GM06990 (cell line): ENCODE data around the gene MTX1.
A peak's percentile ranks its signal among the peaks of the same experiment; 100 is the strongest.
"Not testable (repeated sequence)": the region's sequence is repeated elsewhere in the genome, so short reads cannot be mapped to it uniquely, and the experiment has no call there.

Source experiments
- DNase-seq: peaks from one replicate; pipeline ENCODE4 v3.0.0-alpha.2; 2011; ENCODE audit not compliant: insufficient read length; ENCODE audit errors: extremely low read depth
- H3K27me3 ChIP-seq: replicated peaks from 2 replicates; pipeline ENCODE4 v1.6.0; 2011; ENCODE audit warnings: low read length; ENCODE audit not compliant: control insufficient read depth, insufficient read depth
- H3K36me3 ChIP-seq: 2 replicates; pipeline ENCODE4 v1.5.1; 2011; ENCODE audit warnings: low read length; ENCODE audit not compliant: control insufficient read depth, insufficient read depth
- H3K4me3 ChIP-seq: replicated peaks from 2 replicates; pipeline ENCODE4 v1.5.1; 2011; ENCODE audit warnings: low read depth, mild to moderate bottlenecking, control low read depth, low read length
- TF ChIP-seq, protein P1 (sequence below): IDR thresholded peaks from 2 replicates; pipeline ENCODE4 v1.5.1; 2011; ENCODE audit warnings: low read length, control low read depth, mild to moderate bottlenecking, inconsistent platforms; ENCODE audit not compliant: insufficient read depth, poor library complexity, severe bottlenecking

Gene MTX1

DNA sequence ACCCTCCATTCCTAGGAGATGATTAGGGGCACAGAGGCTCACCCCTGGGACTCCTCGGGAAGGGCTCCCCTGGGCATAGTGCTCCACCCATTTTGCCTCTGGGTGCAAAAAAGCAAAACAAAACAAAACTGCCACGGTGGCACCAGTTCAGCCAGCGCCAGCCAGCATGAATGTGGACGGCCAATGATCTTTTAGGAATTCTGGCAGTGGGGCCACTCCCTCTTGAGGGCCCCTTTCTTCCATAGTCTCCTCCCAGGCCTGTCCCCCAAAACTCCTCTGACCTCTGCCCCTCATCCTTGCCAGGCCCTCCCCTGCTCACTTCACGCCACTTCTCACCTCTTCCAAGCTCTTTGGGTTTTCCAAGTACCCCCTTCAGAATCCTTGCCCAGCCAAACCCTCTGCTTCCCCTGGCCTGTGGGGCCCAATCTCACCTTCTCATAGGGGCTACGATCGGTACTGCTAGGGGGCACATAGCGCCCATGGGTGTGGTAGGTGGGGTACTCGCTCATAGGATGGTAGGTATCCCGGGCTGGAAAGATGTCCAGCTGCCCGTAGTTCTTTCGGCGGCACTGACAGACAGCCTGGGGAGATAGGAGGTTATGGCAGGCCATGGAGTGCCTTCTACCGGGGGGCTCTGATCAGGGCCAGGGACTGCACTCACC, 21.6 kb upstream of the MTX1 start:
- no peak for DNase-seq
- Histone ChIP-seq H3K36me3 (no peaks in the 10 kb centered on the region), H3K4me3 (no peak overlapping the region), H3K27me3 (no peaks in the 10 kb centered on the region)
- TF ChIP-seq, protein P1, sequence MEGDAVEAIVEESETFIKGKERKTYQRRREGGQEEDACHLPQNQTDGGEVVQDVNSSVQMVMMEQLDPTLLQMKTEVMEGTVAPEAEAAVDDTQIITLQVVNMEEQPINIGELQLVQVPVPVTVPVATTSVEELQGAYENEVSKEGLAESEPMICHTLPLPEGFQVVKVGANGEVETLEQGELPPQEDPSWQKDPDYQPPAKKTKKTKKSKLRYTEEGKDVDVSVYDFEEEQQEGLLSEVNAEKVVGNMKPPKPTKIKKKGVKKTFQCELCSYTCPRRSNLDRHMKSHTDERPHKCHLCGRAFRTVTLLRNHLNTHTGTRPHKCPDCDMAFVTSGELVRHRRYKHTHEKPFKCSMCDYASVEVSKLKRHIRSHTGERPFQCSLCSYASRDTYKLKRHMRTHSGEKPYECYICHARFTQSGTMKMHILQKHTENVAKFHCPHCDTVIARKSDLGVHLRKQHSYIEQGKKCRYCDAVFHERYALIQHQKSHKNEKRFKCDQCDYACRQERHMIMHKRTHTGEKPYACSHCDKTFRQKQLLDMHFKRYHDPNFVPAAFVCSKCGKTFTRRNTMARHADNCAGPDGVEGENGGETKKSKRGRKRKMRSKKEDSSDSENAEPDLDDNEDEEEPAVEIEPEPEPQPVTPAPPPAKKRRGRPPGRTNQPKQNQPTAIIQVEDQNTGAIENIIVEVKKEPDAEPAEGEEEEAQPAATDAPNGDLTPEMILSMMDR: no peak

DNA sequence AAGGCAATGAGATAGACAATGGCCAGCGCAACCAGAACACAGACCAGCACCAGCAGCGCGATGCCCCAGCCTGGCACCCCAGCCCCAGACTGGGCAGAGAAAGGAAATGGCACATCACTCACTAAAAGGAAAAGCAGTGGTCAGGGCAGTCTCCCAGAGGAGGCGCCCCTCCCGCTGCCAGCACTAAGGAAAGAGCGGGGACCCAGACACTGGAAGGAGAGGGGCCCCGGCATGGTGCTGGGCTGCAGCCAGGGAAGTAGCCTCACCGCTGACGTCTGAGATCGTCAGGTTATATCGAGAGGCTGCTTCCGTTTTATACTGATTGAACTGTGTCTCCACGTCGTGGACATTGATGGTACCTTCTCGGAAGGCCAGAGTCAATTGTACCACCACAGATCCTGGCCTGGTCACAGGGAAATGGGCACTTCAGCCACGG, 21.0 kb upstream of the MTX1 start:
- Histone ChIP-seq H3K27me3 (no peaks in the 10 kb centered on the region), H3K36me3 (no peaks in the 10 kb centered on the region), H3K4me3 (no peak overlapping the region)
- TF ChIP-seq, protein P1: no peak
- no peak for DNase-seq

DNA sequence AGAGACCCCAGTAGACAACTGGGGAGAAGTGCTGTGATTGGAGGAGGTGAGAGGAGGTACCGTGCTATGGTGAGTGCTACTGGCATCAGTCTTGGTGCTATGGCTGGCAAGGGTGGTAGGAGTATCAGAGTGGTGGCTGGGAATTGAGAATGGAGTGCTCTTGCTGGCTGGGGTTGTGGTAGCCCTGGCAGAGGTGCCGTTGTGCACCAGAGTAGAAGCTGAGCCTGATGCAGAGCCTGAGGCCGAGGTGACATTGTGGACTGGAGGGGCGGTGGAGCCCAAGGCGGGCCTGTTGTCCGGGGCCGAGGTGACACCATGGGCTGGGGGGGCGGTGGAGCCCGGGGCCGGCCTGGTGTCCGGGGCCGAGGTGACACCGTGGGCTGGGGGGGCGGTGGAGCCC, 20.2 kb upstream of the MTX1 start:
- DNase-seq: no peak
- Histone ChIP-seq H3K27me3 (no peaks in the 10 kb centered on the region), H3K36me3 (no peaks in the 10 kb centered on the region), H3K4me3 (no peak overlapping the region)
- TF ChIP-seq, protein P1: no peak

DNA sequence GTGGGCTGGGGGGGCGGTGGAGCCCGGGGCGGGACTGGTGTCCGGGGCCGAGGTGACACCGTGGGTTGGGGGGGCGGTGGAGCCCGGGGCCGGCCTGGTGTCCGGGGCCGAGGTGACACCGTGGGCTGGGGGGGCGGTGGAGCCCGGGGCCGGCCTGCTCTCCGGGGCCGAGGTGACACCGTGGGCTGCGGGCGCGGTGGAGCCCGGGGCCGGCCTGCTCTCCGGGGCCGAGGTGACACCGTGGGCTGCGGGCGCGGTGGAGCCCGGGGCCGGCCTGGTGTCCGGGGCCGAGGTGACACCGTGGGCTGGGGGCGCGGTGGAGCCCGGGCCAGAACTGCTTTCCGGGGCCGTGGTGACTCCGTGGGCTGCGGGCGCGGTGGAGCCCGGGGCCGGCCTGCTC, 18.6 kb upstream of the MTX1 start:
- not testable (repeated sequence) for H3K27me3 ChIP-seq, H3K4me3 ChIP-seq, DNase-seq, H3K36me3 ChIP-seq

DNA sequence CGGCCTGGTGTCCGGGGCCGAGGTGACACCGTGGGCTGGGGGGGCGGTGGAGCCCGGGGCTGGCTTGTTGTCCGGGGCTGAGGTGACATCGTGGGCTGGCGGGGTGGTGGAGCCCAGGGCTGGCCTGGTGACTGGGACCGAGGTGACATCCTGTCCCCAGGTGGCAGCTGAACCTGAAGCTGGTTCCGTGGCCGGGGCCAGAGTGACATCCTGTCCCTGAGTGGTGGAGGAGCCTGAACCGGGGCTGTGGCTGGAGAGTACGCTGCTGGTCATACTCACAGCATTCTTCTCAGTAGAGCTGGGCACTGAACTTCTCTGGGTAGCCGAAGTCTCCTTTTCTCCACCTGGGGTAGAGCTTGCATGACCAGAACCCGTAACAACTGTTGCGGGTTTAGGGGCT, 16.6 kb upstream of the MTX1 start:
- no peaks in the 10 kb centered on the region for H3K27me3 ChIP-seq
- H3K36me3 ChIP-seq: no peaks in the 10 kb centered on the region
- DNase-seq: no peak
- TF ChIP-seq, protein P1: no peak
- H3K4me3 ChIP-seq: no peak overlapping the region

DNA sequence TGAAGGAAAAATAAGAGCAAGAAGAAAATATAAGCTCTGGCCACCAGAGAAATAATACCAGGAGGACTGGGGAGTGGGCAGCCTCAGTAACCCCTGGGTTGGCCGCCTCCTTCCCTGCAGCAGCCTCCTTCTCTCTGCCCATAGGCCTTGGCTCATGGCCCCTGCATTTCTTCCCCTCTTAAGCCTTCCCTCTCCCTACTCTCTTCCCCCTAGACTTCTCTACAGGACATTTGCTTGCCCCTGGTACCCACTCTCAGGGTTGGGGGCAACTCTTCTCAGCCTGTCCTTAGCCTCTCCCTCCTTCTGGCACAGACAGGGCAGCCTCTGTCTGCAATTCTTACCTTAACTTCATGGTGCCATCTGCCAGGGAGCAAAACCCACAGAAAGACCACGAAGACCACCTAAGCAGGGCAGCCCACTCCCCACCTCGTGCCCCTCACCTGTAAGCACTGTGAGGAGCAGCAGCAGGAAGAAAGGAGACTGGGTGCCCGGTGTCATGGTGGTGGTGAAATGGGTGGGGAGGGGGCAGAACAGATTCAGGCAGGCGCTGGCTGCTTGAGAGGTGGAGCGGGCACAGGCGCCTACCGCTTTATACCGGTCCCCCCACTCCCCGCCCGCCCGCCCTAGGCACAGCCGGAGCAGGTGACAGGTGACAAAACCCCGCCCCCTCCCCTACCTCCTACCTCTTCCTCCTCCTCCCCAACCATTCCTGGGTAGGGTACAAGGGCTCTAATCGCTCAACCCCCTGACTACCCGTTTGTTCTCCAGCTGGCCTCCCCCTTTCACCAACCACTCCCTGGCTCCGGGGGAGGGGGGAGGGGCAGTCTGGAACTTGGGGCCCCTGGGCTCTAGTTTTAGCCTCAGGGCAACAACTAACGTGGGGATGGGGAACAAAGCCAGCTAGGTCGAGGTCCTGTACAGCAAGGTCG, 15.9 kb upstream of the MTX1 start:
- no peak for DNase-seq

More for the DNA sequence above, 15.9 kb upstream of the MTX1 start:
- TF ChIP-seq, protein P1: no peak
- Histone ChIP-seq H3K36me3 (no peaks in the 10 kb centered on the region), H3K4me3 (peak overlapping the region; percentile 55), H3K27me3 (no peaks in the 10 kb centered on the region)
